ENCODE results near the gene OBSL1. TPM values are rescaled to one million over a fixed set of nuclear protein-coding genes. Genes with fewer than 3 reads are reported as not detected.
A peak's percentile ranks its signal among the peaks of the same experiment; 100 is the strongest.

The OBSL1 gene
- total RNA-seq, 2 experiments from 2014 or later = 1.3 to 1.4 TPM

- POLR2A ChIA-PET = no interaction called here
- intact Hi-C loops (cut with micrococcal nuclease) = no loop called here
- TF ChIP-seq CTCF (IDR thresholded peaks at IDR 0.05) = no peak
Measured at GRCh38 chr2:219547621-219548020, 23.7 kb downstream of the OBSL1 start.

GRCh38 chr2:219545943-219546352, 25.4 kb downstream of the OBSL1 start:
- no peaks in the 10 kb centered on the region for H3K9me3 Mint-ChIP-seq
- H3K27me3 Mint-ChIP-seq = peaks cover 22% of the 10 kb centered on the region
- no peak overlapping the region for H3K27ac Mint-ChIP-seq
- no peak for TF ChIP-seq CTCF (IDR thresholded peaks at IDR 0.05)
- ChIA-PET POLR2A (no interaction called here), CTCF (interaction anchor here (1.2 to 3.3 kb wide), 2 partner anchors 14 to 51 kb away, joined by 3 to 26 read pairs; no protein-coding TSS in a partner anchor)
- intact Hi-C loops (cut with micrococcal nuclease) = no loop called here
- no peak for ATAC-seq
- peaks cover 5% of the 10 kb centered on the region for H3K36me3 Mint-ChIP-seq (ENCODE audit: low read depth)
- H3K4me1 Mint-ChIP-seq (ENCODE audit: low read depth) = peaks cover 21% of the 10 kb centered on the region
- no peak overlapping the region for H3K4me3 Mint-ChIP-seq
- DNase-seq = no peak

More at GRCh38 chr2:219547621-219548020, 23.7 kb downstream of the OBSL1 start:
- Mint-ChIP-seq H3K36me3 (ENCODE audit: low read depth) (no peaks in the 10 kb centered on the region), H3K9me3 (no peaks in the 10 kb centered on the region), H3K27ac (no peak overlapping the region), H3K27me3 (peaks cover 27% of the 10 kb centered on the region), H3K4me1 (ENCODE audit: low read depth) (peaks cover 9% of the 10 kb centered on the region), H3K4me3 (no peak overlapping the region)
- no peak for DNase-seq
- CTCF ChIA-PET = interaction anchor here (0.5 to 2.4 kb wide), 3 partner anchors 13 to 257 kb away, joined by 3 to 16 read pairs (median 3); no protein-coding TSS in a partner anchor
- ATAC-seq = no peak

- DNase-seq (no peak), ATAC-seq (no peak)
- Mint-ChIP-seq H3K4me3 (no peak overlapping the region), H3K4me1 (ENCODE audit: low read depth) (peaks cover 21% of the 10 kb centered on the region), H3K27ac (no peak overlapping the region), H3K9me3 (no peaks in the 10 kb centered on the region), H3K36me3 (ENCODE audit: low read depth) (peaks cover 8% of the 10 kb centered on the region), H3K27me3 (peaks cover 20% of the 10 kb centered on the region)
- ChIA-PET POLR2A (no interaction called here), CTCF (interaction anchor here (1.1 to 3.3 kb wide), 4 partner anchors 15 to 97 kb away, joined by 3 to 26 read pairs (median 6); no protein-coding TSS in a partner anchor)
- intact Hi-C loops (cut with micrococcal nuclease) = no loop called here
- no peak for TF ChIP-seq CTCF (IDR thresholded peaks at IDR 0.05)
Measured at GRCh38 chr2:219545295-219545942, 25.9 kb downstream of the OBSL1 start.

GRCh38 chr2:219544567-219544966, 26.8 kb downstream of the OBSL1 start:
- H3K4me3 Mint-ChIP-seq = peak overlapping the region; percentile 93
- H3K4me1 Mint-ChIP-seq (ENCODE audit: low read depth) = peaks cover 21% of the 10 kb centered on the region
- no peak overlapping the region for H3K27ac Mint-ChIP-seq
- no peak for DNase-seq
- TF ChIP-seq CTCF (IDR thresholded peaks at IDR 0.05) = no peak
- H3K27me3 Mint-ChIP-seq = peaks cover 16% of the 10 kb centered on the region
- POLR2A ChIA-PET = interaction anchor here (0.9 to 1.5 kb wide), 2 partner anchors 8 to 51 kb away, joined by 3 to 4 read pairs; no protein-coding TSS in a partner anchor
- no peaks in the 10 kb centered on the region for H3K9me3 Mint-ChIP-seq
- intact Hi-C loops (cut with micrococcal nuclease) = loop anchor here (5.0 kb wide), 2 partner anchors 53 to 143 kb away; partner anchors contain the start of gene STK11IP
- CTCF ChIA-PET = interaction anchor here (0.9 to 3.3 kb wide), 4 partner anchors 9 to 98 kb away, joined by 3 to 26 read pairs (median 6); no protein-coding TSS in a partner anchor
- no peak for ATAC-seq
- peaks cover 8% of the 10 kb centered on the region for H3K36me3 Mint-ChIP-seq (ENCODE audit: low read depth)
